ENCODE results near the gene GALNT1.

DNA sequence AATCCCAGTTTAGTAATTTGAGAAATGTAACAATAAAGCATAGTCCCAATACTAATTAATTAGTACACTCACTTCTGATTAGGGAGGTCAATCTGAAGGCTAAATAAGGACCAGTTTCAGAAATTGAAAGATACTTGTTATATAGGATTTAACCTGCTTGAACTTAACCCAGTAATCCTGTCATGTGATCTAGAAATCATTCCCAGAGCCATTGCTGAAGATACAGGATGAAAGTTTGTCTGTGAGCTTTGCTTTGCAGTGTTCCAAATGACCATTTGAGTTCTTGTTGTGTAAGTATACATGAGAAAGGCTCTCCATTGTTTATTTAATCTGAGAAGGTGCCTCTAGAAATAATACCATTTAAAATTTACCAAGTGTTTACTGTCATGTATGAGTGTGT, 52.2 kb downstream of the GALNT1 start:
- TF ChIP-seq, protein P1, sequence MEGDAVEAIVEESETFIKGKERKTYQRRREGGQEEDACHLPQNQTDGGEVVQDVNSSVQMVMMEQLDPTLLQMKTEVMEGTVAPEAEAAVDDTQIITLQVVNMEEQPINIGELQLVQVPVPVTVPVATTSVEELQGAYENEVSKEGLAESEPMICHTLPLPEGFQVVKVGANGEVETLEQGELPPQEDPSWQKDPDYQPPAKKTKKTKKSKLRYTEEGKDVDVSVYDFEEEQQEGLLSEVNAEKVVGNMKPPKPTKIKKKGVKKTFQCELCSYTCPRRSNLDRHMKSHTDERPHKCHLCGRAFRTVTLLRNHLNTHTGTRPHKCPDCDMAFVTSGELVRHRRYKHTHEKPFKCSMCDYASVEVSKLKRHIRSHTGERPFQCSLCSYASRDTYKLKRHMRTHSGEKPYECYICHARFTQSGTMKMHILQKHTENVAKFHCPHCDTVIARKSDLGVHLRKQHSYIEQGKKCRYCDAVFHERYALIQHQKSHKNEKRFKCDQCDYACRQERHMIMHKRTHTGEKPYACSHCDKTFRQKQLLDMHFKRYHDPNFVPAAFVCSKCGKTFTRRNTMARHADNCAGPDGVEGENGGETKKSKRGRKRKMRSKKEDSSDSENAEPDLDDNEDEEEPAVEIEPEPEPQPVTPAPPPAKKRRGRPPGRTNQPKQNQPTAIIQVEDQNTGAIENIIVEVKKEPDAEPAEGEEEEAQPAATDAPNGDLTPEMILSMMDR (conservative IDR thresholded peaks at IDR 0.05; ENCODE audit: low read depth, low read length), result no peak
- TF ChIP-seq POLR2A (IDR thresholded peaks at IDR 0.05; ENCODE audit: low read depth, low read length) (no peak), MAZ (IDR thresholded peaks at IDR 0.05; ENCODE audit: borderline replicate concordance, low read depth, low read length) (no peak), MAFK (IDR thresholded peaks at IDR 0.05; ENCODE audit: low read depth, low read length) (no peak), CEBPB (IDR thresholded peaks at IDR 0.05; ENCODE audit: low read depth, low read length) (no peak), CHD1 (IDR thresholded peaks at IDR 0.05; ENCODE audit: low read depth, low read length) (no peak), RAD21 (IDR thresholded peaks at IDR 0.05; ENCODE audit: low read length) (no peak), BHLHE40 (IDR thresholded peaks at IDR 0.05; ENCODE audit: low read depth, low read length) (no peak), NFE2L2 (IDR thresholded peaks at IDR 0.05; ENCODE audit: low read depth, low read length) (no peak), RFX5 (IDR thresholded peaks at IDR 0.05; ENCODE audit: low read depth, low read length) (no peak), MXI1 (IDR thresholded peaks at IDR 0.05; ENCODE audit: borderline replicate concordance, low read depth, low read length) (no peak), RCOR1 (IDR thresholded peaks at IDR 0.05; ENCODE audit: insufficient replicate concordance, low read length) (no peak)
- TF ChIP-seq, protein P2, sequence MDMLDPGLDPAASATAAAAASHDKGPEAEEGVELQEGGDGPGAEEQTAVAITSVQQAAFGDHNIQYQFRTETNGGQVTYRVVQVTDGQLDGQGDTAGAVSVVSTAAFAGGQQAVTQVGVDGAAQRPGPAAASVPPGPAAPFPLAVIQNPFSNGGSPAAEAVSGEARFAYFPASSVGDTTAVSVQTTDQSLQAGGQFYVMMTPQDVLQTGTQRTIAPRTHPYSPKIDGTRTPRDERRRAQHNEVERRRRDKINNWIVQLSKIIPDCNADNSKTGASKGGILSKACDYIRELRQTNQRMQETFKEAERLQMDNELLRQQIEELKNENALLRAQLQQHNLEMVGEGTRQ (IDR thresholded peaks at IDR 0.05; ENCODE audit: low read depth, low read length), result no peak
- TF ChIP-seq, protein P3, sequence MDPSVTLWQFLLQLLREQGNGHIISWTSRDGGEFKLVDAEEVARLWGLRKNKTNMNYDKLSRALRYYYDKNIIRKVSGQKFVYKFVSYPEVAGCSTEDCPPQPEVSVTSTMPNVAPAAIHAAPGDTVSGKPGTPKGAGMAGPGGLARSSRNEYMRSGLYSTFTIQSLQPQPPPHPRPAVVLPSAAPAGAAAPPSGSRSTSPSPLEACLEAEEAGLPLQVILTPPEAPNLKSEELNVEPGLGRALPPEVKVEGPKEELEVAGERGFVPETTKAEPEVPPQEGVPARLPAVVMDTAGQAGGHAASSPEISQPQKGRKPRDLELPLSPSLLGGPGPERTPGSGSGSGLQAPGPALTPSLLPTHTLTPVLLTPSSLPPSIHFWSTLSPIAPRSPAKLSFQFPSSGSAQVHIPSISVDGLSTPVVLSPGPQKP (IDR thresholded peaks at IDR 0.05; ENCODE audit: borderline replicate concordance, low read depth, low read length), result no peak
